NCI-H2029 treated with DMSO at 0.1 percent for 48 hours (cell line): Measurements from ENCODE around the gene DNAH1.

Experiments used
- DNase-seq: peaks from one replicate; lab custom pipeline; 2025; lab: John Stamatoyannopoulos, UW

DNAH1 gene

DNA sequence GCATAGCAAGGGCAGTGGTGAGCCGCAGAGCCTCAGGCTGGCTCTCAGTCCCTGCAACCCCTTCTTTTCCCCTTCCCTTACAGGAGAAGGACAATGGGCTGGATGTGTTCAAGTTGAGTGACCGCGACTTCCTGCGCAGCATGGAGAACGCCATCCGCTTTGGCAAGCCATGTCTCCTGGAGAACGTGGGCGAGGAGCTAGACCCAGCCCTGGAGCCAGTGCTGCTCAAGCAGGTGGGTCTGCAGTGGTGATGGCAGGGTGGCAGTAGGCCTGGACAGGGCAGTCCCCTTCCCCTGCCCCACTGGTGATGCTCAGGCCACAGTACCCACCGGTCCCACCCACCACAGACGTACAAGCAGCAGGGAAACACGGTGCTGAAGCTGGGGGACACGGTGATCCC is 75.0 kb downstream of the DNAH1 start:
- DNase-seq = no peak

DNA sequence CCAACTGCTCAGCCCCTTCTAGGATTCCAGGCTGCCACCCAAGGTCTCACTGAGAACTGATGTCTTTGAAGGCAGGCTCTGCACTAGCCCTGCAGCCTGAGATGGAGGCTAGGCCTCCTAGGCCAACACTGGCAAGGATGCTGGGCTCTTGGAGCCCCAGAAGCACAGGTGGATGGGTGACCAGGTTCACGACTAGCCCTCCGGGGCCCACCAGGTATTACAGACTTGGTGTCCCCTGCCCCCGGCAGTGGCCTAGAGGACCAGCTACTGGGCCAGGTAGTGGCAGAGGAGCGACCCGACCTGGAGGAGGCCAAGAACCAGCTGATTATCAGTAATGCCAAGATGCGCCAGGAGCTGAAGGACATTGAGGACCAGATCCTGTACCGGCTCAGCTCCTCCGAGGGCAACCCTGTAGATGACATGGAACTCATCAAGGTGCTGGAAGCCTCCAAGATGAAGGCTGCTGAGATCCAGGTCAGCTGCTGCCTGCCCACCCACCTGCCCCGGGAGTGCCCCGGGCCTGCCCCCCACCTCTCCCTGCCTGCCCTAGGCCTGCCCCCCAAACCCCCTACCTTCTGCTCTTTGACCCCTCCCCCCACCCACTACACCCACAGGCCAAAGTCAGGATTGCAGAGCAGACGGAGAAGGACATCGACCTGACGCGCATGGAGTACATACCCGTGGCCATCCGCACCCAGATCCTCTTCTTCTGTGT is 76.3 kb downstream of the DNAH1 start:
- no peak for DNase-seq

DNA sequence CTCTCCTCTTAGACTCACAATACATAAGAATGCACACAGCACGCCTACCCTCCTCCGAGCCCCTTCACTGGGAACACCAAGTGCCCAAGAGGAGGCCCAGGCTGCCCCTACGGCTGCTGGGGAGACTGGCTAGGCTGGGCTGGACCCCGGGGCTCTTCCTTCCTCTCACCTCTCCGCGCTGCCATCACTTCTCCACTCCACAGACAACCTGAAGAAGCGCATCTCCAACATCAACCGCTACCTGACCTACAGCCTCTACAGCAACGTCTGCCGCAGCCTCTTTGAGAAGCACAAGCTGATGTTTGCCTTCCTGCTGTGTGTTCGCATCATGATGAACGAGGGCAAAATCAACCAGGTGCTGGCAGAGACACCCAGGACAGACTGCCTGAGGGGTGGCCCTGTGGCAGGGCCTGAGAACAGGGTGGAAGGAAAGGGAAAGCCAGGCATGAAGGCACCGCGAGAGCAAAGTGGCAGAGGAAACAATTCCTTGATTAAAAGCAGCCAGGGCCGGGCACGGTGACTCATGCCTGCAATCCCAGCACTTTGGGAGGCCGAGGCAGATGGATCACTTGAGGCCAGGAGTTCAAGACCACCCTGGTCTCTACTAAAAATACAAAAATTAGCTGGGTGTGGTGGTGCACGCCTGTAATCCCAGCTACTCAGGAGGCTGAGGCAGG is 77.2 kb downstream of the DNAH1 start:
- DNase-seq = no peak

DNA sequence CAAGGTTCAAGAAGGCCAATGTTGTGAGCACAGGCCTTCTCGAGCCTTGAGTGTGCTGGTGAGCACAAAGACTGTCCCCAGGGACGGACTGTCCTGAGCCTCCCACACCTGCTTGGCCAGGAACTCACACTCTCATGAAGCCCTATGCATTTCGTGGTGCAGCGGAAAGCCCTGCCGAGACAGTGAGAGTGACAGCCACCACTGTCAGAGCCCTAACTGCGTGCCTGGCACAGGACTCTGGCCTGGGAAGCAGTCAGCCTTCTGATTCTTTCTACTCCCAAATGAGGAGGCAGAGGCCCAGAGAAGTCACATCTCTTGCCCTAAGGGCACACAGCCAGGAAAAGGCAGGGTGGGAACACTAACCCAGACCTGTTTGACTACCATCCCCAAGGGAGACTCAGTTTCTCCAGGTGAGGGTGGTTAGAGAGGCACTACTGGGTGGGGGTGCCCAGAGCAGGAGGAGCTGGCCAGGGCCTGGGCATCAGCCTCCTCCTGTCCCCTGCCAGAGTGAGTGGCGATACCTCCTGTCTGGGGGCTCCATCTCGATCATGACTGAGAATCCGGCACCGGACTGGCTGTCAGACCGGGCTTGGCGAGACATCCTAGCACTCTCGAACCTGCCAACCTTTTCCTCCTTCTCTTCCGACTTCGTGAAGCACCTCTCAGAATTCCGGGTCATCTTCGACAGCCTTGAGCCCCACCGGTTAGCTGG is 78.0 kb downstream of the DNAH1 start:
- no peak for DNase-seq

DNA sequence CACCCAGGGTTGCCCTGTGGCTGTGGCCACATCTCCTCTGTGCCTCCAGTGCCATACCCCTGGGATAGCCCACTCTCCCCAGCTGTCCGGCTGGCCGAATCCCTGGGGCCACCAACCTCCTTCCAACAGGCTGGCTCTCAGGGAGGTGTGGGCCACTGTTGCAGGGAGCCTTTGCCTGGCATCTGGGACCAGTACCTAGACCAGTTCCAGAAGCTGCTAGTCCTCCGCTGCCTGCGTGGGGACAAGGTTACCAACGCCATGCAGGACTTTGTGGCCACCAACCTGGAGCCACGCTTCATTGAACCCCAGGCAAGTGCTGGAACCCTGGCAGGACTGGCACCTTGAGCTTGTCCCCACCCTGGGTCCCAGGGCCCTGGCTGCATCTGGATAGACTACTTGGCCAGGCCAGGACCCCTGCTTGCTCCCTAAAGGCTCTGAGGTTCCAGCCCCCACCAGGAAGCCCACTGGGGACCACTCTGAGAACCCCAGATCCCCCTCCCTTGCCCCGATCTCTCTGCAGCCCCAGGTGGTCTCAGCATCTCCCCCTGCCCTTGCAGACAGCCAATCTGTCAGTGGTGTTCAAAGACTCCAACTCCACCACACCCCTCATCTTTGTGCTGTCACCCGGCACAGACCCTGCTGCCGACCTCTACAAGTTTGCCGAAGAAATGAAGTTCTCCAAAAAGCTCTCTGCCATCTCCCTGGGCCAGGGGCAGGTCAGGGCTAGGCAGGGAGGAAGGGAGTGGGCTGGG is 78.8 kb downstream of the DNAH1 start:
- no peak for DNase-seq

DNA sequence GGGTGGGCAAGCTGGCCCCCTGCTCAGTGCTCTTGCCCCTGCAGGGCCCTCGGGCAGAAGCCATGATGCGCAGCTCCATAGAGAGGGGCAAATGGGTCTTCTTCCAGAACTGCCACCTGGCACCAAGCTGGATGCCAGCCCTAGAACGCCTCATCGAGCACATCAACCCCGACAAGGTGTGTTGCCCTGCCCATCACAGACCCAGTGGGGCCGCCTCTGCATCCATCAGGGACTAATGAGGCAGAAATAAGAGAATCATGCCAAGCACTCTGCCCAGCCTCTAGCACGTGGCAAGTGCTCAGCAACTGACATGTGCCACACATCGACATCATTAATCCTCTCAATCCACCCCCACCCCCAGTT is 79.4 kb downstream of the DNAH1 start:
- DNase-seq = no peak

DNA sequence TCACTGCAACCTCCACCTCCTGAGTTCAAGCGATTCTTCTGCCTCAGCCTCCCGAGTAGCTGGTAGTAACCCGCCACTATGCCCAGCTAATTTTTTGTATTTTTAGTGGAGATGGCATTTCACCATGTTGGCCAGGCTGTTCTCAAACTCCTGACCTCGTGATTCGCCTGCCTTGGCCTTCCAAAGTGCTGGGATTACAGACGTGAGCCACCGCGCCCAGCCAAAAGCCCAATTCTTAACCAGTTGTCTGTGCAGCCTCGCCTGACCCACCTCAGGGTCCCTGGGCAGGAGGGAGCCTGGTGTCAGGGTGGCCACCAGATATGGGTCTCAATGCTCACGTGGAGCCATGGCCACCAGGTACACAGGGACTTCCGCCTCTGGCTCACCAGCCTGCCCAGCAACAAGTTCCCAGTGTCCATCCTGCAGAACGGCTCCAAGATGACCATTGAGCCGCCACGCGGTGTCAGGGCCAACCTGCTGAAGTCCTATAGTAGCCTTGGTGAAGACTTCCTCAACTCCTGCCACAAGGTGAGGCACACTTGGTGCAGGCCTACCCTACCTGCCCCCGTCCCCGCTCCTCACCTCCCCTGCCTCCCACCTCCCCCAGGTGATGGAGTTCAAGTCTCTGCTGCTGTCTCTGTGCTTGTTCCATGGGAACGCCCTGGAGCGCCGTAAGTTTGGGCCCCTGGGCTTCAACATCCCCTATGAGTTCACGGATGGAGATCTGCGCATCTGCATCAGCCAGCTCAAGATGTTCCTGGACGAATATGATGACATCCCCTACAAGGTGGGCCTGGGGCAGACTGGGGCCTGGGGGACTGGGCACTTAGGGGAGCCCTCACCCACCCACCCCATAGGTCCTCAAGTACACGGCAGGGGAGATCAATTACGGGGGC is 80.1 kb downstream of the DNAH1 start:
- DNase-seq = no peak

DNA sequence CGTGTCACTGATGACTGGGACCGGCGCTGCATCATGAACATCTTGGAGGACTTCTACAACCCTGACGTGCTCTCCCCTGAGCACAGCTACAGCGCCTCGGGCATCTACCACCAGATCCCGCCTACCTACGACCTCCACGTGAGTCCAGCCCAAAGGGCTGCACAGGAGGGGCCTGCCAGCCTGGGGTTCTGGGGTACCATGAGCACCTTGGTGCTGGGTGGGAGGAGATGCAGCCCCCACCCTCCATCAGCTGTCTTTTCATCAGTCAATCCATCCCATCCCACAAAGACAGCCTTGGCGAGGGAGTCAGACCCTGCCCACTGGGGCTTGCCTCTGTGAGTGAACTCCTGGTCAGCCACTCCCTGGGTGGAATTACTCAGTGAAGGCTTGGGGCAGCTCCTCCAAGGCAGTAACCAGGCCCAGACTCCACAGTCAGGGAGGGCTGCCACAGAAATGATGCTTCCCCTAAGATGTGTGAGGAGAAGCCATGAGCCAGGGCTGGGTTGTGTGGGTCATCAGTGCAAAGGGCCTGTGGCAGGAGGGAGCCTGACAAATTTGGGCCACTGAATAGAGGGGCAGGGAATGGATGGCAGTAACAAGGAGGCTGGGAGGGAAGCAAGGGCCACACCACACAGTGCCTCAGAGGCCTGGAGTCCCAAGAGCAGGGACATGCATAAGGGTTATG is 80.9 kb downstream of the DNAH1 start:
- no peak for DNase-seq

DNA sequence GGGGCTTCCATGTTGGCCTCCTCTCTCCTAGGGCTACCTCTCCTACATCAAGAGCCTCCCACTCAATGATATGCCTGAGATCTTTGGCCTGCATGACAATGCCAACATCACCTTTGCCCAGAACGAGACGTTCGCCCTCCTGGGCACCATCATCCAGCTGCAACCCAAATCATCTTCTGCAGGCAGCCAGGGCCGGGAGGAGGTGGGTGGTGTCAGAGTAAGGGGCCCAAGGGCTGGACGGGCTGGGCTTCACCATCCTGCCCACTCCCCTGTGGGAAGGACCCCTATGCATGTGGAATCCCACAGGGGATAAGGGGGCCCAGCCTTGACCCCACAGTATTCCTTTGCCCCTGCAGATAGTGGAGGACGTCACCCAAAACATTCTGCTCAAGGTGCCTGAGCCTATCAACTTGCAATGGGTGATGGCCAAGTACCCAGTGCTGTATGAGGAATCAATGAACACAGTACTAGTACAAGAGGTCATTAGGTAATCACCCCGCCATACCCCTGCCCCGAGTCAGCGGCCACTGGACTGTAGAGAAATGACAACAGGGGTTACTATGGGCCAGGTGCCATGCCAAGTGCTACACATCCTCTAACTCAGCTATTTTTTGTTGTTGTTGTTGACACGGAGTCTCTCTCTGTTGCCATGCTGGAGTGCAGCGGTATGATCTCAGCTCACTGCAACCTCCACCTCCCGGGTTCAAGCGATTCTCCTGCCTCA is 81.7 kb downstream of the DNAH1 start:
- DNase-seq = no peak

DNA sequence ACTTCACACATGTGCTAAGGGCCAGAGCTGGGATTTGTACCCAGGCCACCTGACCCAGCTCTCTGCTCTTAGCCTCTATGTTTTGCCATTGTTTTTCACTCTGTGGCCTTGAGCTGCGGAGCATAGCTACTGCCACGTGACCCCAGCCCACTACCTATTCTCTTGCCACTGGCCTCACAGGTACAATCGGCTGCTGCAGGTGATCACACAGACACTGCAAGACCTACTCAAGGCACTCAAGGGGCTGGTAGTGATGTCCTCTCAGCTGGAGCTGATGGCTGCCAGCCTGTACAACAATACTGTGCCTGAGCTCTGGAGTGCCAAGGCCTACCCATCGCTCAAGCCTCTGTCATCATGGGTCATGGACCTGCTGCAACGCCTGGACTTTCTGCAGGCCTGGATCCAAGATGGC is 82.6 kb downstream of the DNAH1 start:
- DNase-seq = no peak

DNA sequence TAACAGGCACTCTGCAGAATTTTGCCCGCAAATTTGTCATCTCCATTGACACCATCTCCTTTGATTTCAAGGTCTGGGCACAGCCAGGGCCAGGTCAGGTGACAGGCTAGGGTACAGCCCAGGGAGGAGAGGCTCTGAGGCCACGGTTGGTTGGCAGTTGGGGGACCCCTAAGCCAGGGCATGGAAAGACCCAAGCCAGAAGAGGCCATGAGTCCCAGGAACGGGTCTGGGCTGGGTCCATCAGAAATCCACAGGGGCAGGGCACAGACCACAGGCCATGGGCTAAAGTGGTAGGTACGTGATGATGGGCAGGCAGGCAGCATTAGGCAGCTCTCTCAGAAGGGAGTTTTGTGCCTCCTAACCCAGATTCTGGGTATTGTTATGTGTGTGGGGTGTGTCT is 83.0 kb downstream of the DNAH1 start:
- DNase-seq = no peak

DNA sequence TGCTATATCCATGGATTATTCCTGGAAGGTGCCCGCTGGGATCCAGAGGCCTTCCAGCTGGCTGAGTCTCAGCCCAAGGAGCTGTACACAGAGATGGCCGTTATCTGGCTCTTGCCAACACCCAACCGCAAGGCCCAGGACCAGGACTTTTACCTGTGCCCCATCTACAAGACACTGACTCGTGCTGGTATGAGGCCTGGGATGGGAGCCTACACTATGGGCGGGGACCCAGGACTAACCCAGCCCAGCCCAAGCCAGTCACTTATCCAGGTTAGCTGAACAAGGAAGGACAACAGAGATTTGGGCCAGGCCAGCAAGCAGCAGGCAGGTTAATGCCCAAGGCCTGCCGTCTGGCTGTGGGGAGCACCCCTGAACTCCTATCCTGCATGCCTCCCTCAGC is 83.5 kb downstream of the DNAH1 start:
- DNase-seq = no peak

DNA sequence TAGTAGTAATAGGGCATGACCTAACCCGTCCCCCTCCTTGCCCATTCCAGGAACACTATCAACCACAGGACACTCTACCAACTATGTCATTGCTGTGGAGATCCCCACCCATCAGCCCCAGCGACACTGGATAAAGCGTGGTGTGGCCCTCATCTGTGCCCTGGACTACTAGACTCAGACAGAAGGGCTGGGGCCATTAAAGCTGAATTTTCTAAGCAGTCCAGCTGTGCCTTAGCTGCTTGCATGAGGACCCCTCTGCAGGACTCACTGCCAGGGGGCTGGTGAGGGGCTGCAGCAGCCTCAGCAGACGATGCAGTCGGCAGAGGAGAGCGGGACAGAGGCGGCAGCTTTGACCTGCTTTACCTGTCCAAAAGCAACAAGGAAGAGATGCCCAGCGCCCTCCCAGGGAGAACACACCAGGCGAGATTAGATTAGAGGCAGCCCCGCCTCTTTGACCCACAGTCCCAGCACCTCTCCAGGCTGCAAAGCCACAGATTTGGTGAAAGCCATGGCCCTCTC is 84.2 kb downstream of the DNAH1 start:
- no peak for DNase-seq

DNA sequence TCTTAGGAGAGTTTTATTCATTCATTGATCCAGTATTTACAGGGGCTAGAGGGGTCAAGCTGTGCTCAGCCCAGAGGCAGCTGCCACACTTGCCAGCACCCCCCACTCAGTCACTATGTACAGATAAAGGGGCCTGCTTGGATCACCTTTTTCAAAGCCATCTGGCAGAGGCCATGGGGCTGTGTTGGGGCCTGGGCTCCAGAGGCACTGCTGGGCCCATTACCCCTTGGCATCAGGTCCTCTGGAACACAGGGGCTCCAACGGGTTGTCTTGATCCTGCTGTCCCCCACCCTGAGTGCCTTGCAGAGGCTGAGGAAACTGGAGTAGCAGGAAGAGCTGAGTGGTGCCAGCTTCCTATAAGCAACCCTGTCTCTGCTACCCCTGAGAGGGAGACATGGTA is 84.9 kb downstream of the DNAH1 start:
- DNase-seq = no peak

DNA sequence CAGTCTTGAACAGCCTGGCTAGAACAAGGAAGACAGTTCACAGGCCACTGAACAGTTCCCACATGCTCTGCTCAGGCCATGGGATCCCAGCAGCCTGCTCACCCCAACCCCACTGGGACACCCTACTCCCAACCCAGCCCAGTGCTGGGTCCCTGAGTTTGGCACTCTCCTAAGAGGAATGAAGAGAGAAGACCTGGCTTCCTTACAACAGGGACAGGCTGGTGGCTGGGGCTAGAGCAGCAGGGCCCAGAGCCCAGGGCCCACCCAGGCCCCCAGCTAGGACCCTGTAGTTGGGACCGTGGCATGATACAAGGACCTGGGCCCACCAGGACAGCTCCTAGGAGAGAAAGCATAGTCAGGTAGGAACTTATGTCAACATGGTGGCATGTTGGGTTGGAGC is 85.4 kb downstream of the DNAH1 start:
- no peak for DNase-seq

DNA sequence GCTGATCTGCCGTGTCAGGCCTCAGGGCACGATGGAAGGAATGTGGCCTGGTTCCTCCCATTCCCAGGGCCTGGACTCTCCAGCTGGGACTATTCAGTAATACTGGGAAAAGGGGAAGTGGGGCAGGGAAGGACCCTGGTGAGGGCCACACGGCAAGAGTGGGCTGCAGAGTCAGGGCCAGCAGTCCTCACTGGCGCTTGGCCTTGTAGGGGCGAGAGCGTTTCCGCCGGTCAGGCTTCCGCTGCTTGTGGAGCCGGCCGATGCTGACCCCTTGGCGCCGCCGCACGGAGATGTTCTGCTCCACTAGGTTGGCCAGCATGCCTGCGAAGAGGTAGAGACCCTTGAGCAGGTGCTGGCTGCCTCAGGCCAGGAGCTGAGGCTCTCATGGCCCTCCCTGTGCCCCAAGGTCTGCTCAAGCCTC is 86.0 kb downstream of the DNAH1 start:
- DNase-seq = no peak

DNA sequence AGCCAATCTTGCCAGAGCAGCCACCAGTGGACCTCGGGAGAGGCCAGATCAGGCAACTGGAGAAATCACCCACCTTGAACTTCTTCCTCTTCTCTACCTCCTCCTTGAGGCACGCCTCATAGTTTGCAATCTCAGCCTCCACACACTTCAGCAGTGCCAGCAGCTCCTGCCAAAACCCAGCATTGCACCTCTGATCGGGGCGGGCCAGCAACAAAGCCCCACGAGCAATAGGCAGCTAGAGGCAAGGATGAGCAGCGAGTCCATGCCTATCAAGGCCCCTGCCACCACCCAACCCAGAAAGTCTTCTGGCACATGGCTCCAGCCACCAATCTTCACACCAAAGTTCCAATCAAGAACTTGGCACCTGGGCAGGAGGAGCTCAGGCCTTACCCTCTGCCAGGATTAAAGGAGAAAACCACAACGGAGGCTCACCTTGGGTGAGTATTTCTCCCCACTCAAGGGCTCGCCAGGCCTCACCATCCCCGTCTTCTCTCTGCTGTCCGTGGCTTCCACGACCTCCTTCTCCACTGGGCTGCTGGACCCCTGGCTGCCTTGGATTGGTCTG is 86.7 kb downstream of the DNAH1 start:
- no peak for DNase-seq

DNA sequence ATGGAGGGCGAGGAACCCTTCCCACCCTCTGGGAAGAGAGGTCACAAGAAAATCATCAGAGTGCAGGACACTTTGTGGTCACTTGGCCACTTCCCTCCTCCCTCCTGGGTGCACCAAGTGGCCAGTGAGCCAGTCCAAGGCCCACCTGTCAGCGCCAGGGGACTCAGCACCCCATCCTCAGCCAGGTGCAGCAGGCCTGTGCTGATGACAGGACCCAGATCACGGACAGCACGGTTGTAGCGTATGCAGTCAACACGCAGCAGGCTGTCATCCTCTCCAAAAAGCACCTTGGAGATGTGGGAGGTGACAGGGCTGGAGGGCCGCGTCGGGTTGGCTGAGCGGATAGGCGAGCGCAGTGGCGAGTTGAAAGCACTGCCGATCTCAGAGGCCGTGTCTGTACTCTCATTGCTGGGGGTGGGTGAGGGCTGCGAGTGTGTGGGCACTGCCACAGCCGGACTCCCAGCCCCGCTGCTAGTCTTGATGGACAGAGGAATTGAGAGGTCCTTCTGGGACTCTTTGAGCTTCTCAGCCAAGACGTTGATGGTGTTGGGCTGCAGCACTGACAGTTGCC is 87.2 kb downstream of the DNAH1 start:
- DNase-seq = no peak

DNA sequence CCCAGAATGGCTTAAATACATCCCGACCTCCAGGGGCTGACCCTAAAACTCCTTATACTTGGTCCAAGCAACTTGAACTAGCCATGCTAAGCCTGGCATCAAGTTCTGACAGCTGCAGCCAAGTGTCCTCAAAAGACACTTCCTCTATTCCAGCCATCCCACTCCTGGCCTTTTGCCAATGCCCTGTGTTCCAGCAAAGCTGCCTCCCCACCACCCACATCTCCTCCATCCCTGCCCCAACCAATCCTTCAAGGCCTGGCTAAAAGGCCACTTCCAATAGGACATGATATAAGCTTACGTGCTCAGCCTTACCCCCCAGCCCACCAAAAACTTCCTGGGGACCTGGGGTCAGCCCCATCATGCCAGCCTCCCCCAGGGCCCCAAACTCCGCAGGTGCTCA is 87.8 kb downstream of the DNAH1 start:
- no peak for DNase-seq
